ENCODE data around the gene GNG2.

DNA sequence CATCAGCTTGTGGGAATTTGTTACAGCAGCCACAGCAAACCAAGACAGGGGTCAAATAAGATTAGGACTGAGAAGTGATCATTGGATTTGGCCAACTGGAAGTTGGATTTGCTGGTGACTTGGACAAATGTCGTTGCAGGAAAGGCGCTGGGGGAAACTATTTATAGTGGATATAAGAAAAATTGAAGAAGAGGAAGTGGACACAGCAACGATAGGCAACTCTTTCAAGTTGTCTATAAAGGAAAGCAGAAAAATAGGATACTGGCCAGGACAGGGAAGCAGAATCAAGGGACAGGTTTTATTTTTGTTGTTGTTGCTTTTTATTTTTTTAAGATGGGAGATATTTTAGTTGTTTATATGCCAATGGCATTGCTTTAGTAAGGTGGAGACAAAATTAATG, 72.8 kb downstream of the GNG2 start:
- TF ChIP-seq, protein P1, sequence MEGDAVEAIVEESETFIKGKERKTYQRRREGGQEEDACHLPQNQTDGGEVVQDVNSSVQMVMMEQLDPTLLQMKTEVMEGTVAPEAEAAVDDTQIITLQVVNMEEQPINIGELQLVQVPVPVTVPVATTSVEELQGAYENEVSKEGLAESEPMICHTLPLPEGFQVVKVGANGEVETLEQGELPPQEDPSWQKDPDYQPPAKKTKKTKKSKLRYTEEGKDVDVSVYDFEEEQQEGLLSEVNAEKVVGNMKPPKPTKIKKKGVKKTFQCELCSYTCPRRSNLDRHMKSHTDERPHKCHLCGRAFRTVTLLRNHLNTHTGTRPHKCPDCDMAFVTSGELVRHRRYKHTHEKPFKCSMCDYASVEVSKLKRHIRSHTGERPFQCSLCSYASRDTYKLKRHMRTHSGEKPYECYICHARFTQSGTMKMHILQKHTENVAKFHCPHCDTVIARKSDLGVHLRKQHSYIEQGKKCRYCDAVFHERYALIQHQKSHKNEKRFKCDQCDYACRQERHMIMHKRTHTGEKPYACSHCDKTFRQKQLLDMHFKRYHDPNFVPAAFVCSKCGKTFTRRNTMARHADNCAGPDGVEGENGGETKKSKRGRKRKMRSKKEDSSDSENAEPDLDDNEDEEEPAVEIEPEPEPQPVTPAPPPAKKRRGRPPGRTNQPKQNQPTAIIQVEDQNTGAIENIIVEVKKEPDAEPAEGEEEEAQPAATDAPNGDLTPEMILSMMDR (IDR thresholded peaks at IDR 0.05; ENCODE audit: insufficient read depth, low read length, poor library complexity, severe bottlenecking) = no peak
- TF ChIP-seq EZH2phosphoT487 (conservative IDR thresholded peaks at IDR 0.05; ENCODE audit: low read length) = no peak
